GM12878 (cell line): ENCODE results near the gene NSG2. TPM values are rescaled to one million over a fixed set of nuclear protein-coding genes. Genes with fewer than 3 reads are reported as not detected.

Source experiments
- ATAC-seq: fragments of 200-7000 bp; cut with Tn5 transposase; 3 replicates; pipeline ENCODE4 v1.9.1; 2020; ENCODE audit warnings: mild to moderate bottlenecking, moderate library complexity
- BruUV-seq: library from RNA; stranded (reverse); fragments of 400-500 nt; replicated peaks from 2 replicates; lab custom pipeline; 2021; lab: Mats Ljungman, UMichigan
- CTCF ChIA-PET: fragments of 300-600 bp; sonication (Branson Sonifier 250); formaldehyde crosslinking; extraction: SDS; loops from one replicate; lab custom pipeline; 2021; ENCODE audit warnings: inconsistent platforms; lab: Yijun Ruan, JAX
- POLR2A ChIA-PET: fragments of 350-600 bp; formaldehyde crosslinking; extraction: SDS; loops from one replicate; lab custom pipeline; 2021; ENCODE audit warnings: inconsistent platforms; lab: Charles Lee
- RAD21 ChIA-PET: fragments of 300-600 bp; sonication (Branson Sonifier 250); formaldehyde crosslinking; loops from one replicate; lab custom pipeline; 2023; ENCODE audit warnings: antibody characterized with exemption; ENCODE audit not compliant: unreplicated experiment; lab: Charles Lee
- SMC1A ChIA-PET: fragments of 300-600 bp; sonication (Branson Sonifier 250); formaldehyde crosslinking; loops from one replicate; lab custom pipeline; 2023; ENCODE audit not compliant: unreplicated experiment, uncharacterized antibody; lab: Charles Lee
- DNase-seq: peaks from one replicate; pipeline ENCODE4 v3.0.0-alpha.2; 2011; ENCODE audit warnings: low read depth, low spot score
- FAIRE-seq: peaks from 3 replicates; lab custom pipeline; 2011; peaks lifted over from hg19 to GRCh38; lab: Jason Lieb, UNC
- H2AFZ ChIP-seq: 2 replicates; pipeline ENCODE4 v1.6.0; 2011; ENCODE audit warnings: low read depth, low read length, control low read depth; ENCODE audit not compliant: control insufficient read depth
- H3K27ac ChIP-seq: 2 replicates; pipeline ENCODE4 v1.5.1; 2011; ENCODE audit warnings: control low read depth; ENCODE audit not compliant: control insufficient read depth, insufficient read depth
- H3K27me3 ChIP-seq, 2 experiments: replicated peaks in 1 of 2; 2 replicates each; pipeline versions ENCODE4 v1.6.0 to v1.6.1; 2011; ENCODE audit warnings: low read length in 1 of 2; ENCODE audit not compliant: control insufficient read depth in 2 of 2, insufficient read depth in 2 of 2
- H3K36me3 ChIP-seq, 2 experiments: 2 replicates each; pipeline ENCODE4 v1.5.1; 2011; ENCODE audit warnings: low read length in 1 of 2; ENCODE audit not compliant: control insufficient read depth in 2 of 2, insufficient read depth in 2 of 2
- H3K4me1 ChIP-seq: 2 replicates; pipeline ENCODE4 v1.6.1; 2011; ENCODE audit warnings: mild to moderate bottlenecking, low read length, moderate library complexity, mixed read lengths; ENCODE audit not compliant: control insufficient read depth, insufficient read depth
- H3K4me2 ChIP-seq: 2 replicates; pipeline ENCODE4 v1.6.0; 2011; ENCODE audit warnings: control low read depth; ENCODE audit not compliant: control insufficient read depth, insufficient read depth
- H3K4me3 ChIP-seq: fragments of 200-600 bp; sonication (generic); 2 replicates; pipeline ENCODE4 v1.5.1; 2016
- H3K79me2 ChIP-seq: 2 replicates; pipeline ENCODE4 v1.6.0; 2011; ENCODE audit warnings: low read length; ENCODE audit not compliant: control insufficient read depth, insufficient read depth
- H3K9ac ChIP-seq: 2 replicates; pipeline ENCODE4 v1.8.0; 2011; ENCODE audit warnings: low read length, control low read depth, mixed read lengths; ENCODE audit not compliant: control insufficient read depth, insufficient read depth
- H3K9me3 ChIP-seq: replicated peaks from 3 replicates; pipeline ENCODE4 v1.5.1; 2011; ENCODE audit warnings: mild to moderate bottlenecking, low read length; ENCODE audit not compliant: control insufficient read depth, insufficient read depth
- H4K20me1 ChIP-seq: 2 replicates; pipeline ENCODE4 v1.6.0; 2011; ENCODE audit not compliant: control insufficient read depth, insufficient read depth
- KDM1A ChIP-seq: fragments of 200-600 bp; sonication (generic); IDR thresholded peaks from 2 replicates; pipeline ENCODE4 v1.6.1; 2016; ENCODE audit warnings: borderline replicate concordance
- POLR2A ChIP-seq: IDR thresholded peaks from 2 replicates; pipeline ENCODE4 v1.6.1; 2011; ENCODE audit warnings: low read depth, mild to moderate bottlenecking, low read length
- TAF1 ChIP-seq: IDR thresholded peaks from 2 replicates; pipeline ENCODE4 v1.6.1; 2011; ENCODE audit warnings: mild to moderate bottlenecking, low read depth, low read length, borderline replicate concordance
- TBL1XR1 ChIP-seq: IDR thresholded peaks from 2 replicates; pipeline ENCODE4 v1.6.1; 2012; ENCODE audit warnings: low read depth, low read length, improper control_type of control experiment
- WGBS: methylation state at CpG from one replicate; pipeline ENCODE4 v1.1.6; 2016; ENCODE audit warnings: low lambda C conversion rate; ENCODE audit not compliant: insufficient replicate concordance, insufficient coverage; ENCODE audit errors: missing lambda C conversion rate; 5-methylcytosine and 5-hydroxymethylcytosine counted together
- in situ Hi-C: fragments of 300-500 bp; cut with MboI; formaldehyde crosslinking; loops from 9 replicates; pipeline ENCODE4 v1.14.3; 2018; ENCODE audit warnings: mixed read lengths
- intact Hi-C: fragments of 100-400 bp; cut with micrococcal nuclease; formaldehyde crosslinking; loops from one replicate; pipeline ENCODE4 v1.14.2; 2022; ENCODE audit not compliant: unreplicated experiment
- polyA plus RNA-seq, 11 experiments: library from polyadenylated mRNA; depleted of rRNA in 4 of 11; unstranded in 6 of 11; stranded (reverse) in 5 of 11; fragments of >200 nt; fragmentation: Nextera tagmentation in 4 of 11; fragmentation: Illumina TruSeq in 1 of 11; extraction: Ambion mirVana in 4 of 11; extraction: Trizol in 1 of 11; gene quantifications; 1 replicate in 1 of 11; 2 replicates in 10 of 11; pipeline versions ENCODE4 v1.2.1 to v1.2.3, GENCODE V29; 2011 to 2016; ENCODE audit warnings: inconsistent platforms in 2 of 11, missing spikeins in 2 of 11, low read depth in 1 of 11
- total RNA-seq, 4 experiments: library from RNA; depleted of rRNA in 3 of 4; stranded (reverse); fragments of >200 nt in 3 of 4; fragmentation: Illumina TruSeq in 1 of 4; extraction: Trizol in 1 of 4; gene quantifications; 2 replicates each; pipeline versions ENCODE4 v1.2.1 to v1.2.3, GENCODE V29; 2013 to 2021

The NSG2 gene
- total and polyA plus RNA-seq, 10 of the 15 experiments (the other 5 are each of a cell fraction or from before 2014, with no cell fraction given), result 0.04 to 0.14 TPM; not detected in 8

DNA sequence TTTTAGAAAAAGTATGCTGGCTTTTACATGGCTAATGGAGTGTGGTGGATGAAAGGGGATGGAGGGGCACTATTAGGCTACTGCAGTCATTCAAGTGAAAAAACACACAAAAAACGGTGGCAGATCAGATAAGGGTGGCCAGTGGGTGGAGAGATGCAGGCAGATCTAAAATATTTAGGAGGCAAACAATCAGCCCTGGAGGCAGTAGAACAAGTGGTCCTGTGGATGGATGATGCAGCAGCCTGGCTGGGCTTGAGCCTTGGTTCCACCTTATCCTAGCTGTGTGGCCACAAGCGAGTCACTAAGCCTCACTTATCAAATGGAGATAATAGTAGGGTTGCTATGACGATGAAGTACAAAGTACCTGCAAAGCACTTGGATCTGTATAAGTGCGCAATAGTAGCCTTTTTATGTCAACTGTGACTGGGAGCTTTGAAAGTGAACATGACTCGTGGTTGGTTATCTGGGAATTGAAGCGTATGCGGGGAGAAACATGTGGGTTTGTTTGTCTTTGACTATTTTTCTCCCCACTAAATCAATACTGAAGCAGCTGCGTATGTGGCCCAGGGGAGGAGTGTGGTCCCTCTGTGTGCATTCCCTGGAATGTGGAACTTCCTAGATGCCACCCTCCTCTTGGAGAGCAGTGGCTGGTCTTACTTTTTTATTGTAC, 20.2 kb downstream of the NSG2 start:
- FAIRE-seq, result no peak
- no peaks in the 10 kb centered on the region for H3K4me1 ChIP-seq
- RAD21 ChIA-PET, result no interaction called here
- SMC1A ChIA-PET, result no interaction called here
- no peaks in the 10 kb centered on the region for H3K9me3 ChIP-seq
- 53% methylated on average over 8 of the region's 8 CpGs for WGBS
- CTCF ChIA-PET, result interaction anchor here (1.6 kb wide), 1 partner anchor 10 kb away, joined by 3 read pairs; no protein-coding TSS in a partner anchor
- no peaks in the 10 kb centered on the region for H4K20me1 ChIP-seq
- DNase-seq, result no peak
- H3K9ac ChIP-seq, result no peak overlapping the region
- H2AFZ ChIP-seq, result no peak overlapping the region
- in situ Hi-C loops (no loop called here), intact Hi-C loops (no loop called here)
- TF ChIP-seq TBL1XR1, result no peak
- ATAC-seq, result no peak
- H3K36me3 ChIP-seq, result no peaks in the 10 kb centered on the region
- H3K27ac ChIP-seq, result no peak overlapping the region
- H3K4me2 ChIP-seq, result no peak overlapping the region
- no peaks in the 10 kb centered on the region for H3K79me2 ChIP-seq
- no TSS peak for BruUV-seq
- POLR2A ChIA-PET, result no interaction called here
- H3K4me3 ChIP-seq, result no peak overlapping the region
- no peaks in the 10 kb centered on the region; a peak in 2 of 4 replicates for H3K27me3 ChIP-seq

DNA sequence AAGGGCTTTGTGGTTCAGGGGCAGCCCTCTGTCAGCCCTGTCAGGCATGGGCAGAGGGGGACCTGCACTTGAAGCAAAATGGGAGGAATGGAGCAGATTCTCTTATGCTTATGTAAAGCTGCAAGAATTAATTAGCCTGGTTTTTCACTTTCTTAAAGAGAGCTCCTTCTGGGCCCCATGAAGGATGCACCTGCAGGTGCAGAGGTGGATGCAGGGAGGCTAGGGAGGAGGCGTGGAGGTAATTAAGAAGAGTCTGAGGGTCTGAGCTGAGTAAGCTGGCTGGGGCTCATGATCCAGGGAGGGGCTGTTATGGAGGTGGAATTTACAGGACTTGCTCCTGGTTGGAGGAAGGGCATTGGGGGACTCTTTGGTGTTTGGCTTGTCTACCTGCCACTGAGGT, 22.0 kb downstream of the NSG2 start:
- DNase-seq, result no peak
- no TSS peak for BruUV-seq
- POLR2A ChIA-PET, result no interaction called here
- Histone ChIP-seq H3K9ac (no peak overlapping the region), H3K36me3 (no peaks in the 10 kb centered on the region), H3K4me3 (no peak overlapping the region), H3K4me2 (no peak overlapping the region), H3K27ac (no peak overlapping the region), H3K9me3 (no peaks in the 10 kb centered on the region), H3K4me1 (no peaks in the 10 kb centered on the region), H2AFZ (no peak overlapping the region), H4K20me1 (no peaks in the 10 kb centered on the region), H3K27me3 (peaks cover 0 to 3% of the 10 kb centered on the region in 2 experiments; a peak in 2 of 4 replicates), H3K79me2 (no peaks in the 10 kb centered on the region)
- WGBS, result 0% methylated on average over 1 of the region's 1 CpG
- RAD21 ChIA-PET, result no interaction called here
- intact Hi-C loops (no loop called here), in situ Hi-C loops (no loop called here)
- CTCF ChIA-PET, result interaction anchor here (1.3 kb wide), 2 partner anchors 9 to 12 kb away, joined by 3 read pairs; no protein-coding TSS in a partner anchor
- no peak for ATAC-seq
- TF ChIP-seq KDM1A (no peak), POLR2A (no peak), TAF1 (no peak)
- FAIRE-seq, result no peak
- SMC1A ChIA-PET, result no interaction called here
